Ishikawa (cell line): Measurements from ENCODE around the gene PRKCD.

Experiments used
- EGR1 ChIP-seq: IDR thresholded peaks from 2 replicates; pipeline ENCODE4 v1.6.1; 2012
- TEAD4 ChIP-seq: IDR thresholded peaks from 2 replicates; pipeline ENCODE4 v1.6.1; 2012
- YY1 ChIP-seq: IDR thresholded peaks from 2 replicates; pipeline ENCODE4 v1.6.1; 2012; ENCODE audit warnings: low read depth

DNA sequence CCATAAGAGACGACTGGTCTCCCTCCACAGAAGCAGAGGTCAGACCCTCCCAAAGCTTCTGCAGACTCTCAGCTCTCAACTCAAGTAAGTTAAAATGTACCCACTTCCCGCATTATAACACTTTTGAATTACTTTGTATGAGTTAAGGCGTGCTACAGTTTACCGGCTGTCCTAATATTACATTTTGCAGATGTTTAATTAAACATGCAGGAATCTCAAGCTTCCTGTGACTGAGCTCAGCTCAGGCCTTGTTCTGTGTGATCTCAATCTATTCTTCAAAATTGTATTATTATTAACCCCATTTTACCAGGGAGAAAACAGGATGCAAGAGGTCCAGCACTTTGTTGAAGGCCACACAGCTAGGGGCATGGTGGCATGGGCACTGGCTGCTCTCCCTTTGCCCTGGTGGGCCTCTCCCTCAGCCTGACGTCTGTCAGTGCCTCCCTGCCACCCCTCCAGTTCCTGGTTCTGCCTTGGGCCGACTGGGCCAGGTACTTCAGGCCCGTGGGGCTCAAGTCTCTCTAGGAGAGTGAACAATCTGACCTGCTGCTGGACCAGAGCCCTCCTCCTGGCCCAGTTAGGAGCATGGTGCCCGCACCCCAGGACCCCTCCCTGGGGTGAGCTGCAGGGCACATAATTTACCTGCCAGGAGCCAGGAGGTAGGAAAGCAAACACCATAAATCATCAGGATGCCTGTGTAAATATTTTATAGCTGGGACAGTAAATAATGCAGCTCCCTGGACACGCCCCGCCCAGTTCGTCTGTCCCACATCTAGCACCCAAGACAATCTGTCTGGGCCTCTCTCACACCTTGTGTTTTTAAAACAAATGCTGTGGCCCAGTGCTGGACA lies 15.9 kb upstream of the PRKCD start:
- TF ChIP-seq YY1, result no peak
- TF ChIP-seq EGR1, result no peak
- TF ChIP-seq TEAD4, result no peak
